CD14-positive monocyte (primary cell): ENCODE data around the gene BRSK2. TPM values are rescaled to one million over a fixed set of nuclear protein-coding genes. Genes with fewer than 3 reads are reported as not detected.
A peak's percentile ranks its signal among the peaks of the same experiment; 100 is the strongest.

Experiments used
- DNase-seq, 3 donors: peaks; one replicate each; pipeline ENCODE4 v3.0.0-alpha.2; 2011 to 2022
- H2AFZ ChIP-seq: 2 replicates; pipeline ENCODE4 v1.6.0; 2012; ENCODE audit warnings: mild to moderate bottlenecking, low read depth, low read length, inconsistent platforms; ENCODE audit not compliant: insufficient read depth, poor library complexity, severe bottlenecking
- H3K27ac ChIP-seq, 2 donors: 1 replicate in 1 of 2; 2 replicates in 1 of 2; pipeline ENCODE4 v1.5.1; 2012 to 2013; ENCODE audit warnings: low read length in 2 of 2, control low read depth in 1 of 2, inconsistent platforms in 1 of 2, low read depth in 1 of 2, mild to moderate bottlenecking in 1 of 2
- H3K27me3 ChIP-seq, 2 donors: one replicate each; pipeline versions ENCODE4 v1.6.0 to v1.6.1; 2011 to 2013; ENCODE audit warnings: low read length in 2 of 2; ENCODE audit not compliant: control insufficient read depth in 2 of 2, insufficient read depth in 2 of 2
- H3K36me3 ChIP-seq, 2 donors: replicated peaks in 1 of 2; 1 replicate in 1 of 2; 2 replicates in 1 of 2; pipeline versions ENCODE4 v1.5.1 to v1.6.1; 2012 to 2013; ENCODE audit warnings: low read length in 2 of 2, control low read depth in 1 of 2, inconsistent platforms in 1 of 2, mild to moderate bottlenecking in 1 of 2; ENCODE audit not compliant: insufficient read depth in 2 of 2, control insufficient read depth in 1 of 2
- H3K4me1 ChIP-seq, 2 donors: 1 replicate in 1 of 2; 2 replicates in 1 of 2; pipeline versions ENCODE4 v1.5.1 to v1.6.1; 2012 to 2013; ENCODE audit warnings: low read length in 2 of 2, control low read depth in 1 of 2, inconsistent platforms in 1 of 2, mild to moderate bottlenecking in 1 of 2, moderate library complexity in 1 of 2; ENCODE audit not compliant: insufficient read depth in 2 of 2, control insufficient read depth in 1 of 2
- H3K4me2 ChIP-seq: replicated peaks from 2 replicates; pipeline ENCODE3; 2012; ENCODE audit warnings: low read length, moderate library complexity, mild to moderate bottlenecking; ENCODE audit not compliant: poor library complexity, severe bottlenecking; ENCODE audit errors: extremely low read depth
- H3K4me3 ChIP-seq, 3 experiments: fragments of 200-600 bp in 1 of 3; sonication (generic) in 1 of 3; replicated peaks in 1 of 3; 1 replicate in 2 of 3; 2 replicates in 1 of 3; pipeline ENCODE4 v1.5.1; 2011 to 2013; ENCODE audit warnings: low read length in 3 of 3, mild to moderate bottlenecking in 3 of 3, control low read depth in 2 of 3, low read depth in 2 of 3, inconsistent platforms in 1 of 3, moderate library complexity in 1 of 3
- H3K79me2 ChIP-seq: 2 replicates; pipeline ENCODE4 v1.6.0; 2012; ENCODE audit warnings: mild to moderate bottlenecking, control low read depth, inconsistent platforms, low read length, moderate library complexity; ENCODE audit not compliant: insufficient read depth
- H3K9ac ChIP-seq: 2 replicates; pipeline ENCODE4 v1.6.0; 2017; ENCODE audit warnings: low read length, mild to moderate bottlenecking; ENCODE audit not compliant: insufficient read depth, poor library complexity, severe bottlenecking
- H3K9me3 ChIP-seq, 2 donors: replicated peaks in 1 of 2; 1 replicate in 1 of 2; 2 replicates in 1 of 2; pipeline versions ENCODE4 v1.5.1 to v1.6.1; 2012 to 2013; ENCODE audit warnings: low read length in 2 of 2, control low read depth in 1 of 2; ENCODE audit not compliant: control insufficient read depth in 1 of 2, insufficient read depth in 1 of 2
- H4K20me1 ChIP-seq: 2 replicates; pipeline ENCODE4 v1.6.0; 2012; ENCODE audit warnings: mild to moderate bottlenecking, low read length, control low read depth, moderate library complexity; ENCODE audit not compliant: insufficient read depth
- H3K27ac Mint-ChIP-seq, 7 donors: one replicate each; pipeline ENCODE4 v1.8.0; 2020; ENCODE audit warnings: mild to moderate bottlenecking in 7 of 7, mixed read lengths in 7 of 7, moderate library complexity in 6 of 7, inconsistent platforms in 2 of 7
- H3K27me3 Mint-ChIP-seq, 3 donors: one replicate each; pipeline ENCODE4 v1.8.0; 2021 to 2022; ENCODE audit warnings: low read depth in 3 of 3, mild to moderate bottlenecking in 3 of 3, mixed read lengths in 3 of 3, moderate library complexity in 3 of 3, inconsistent platforms in 1 of 3
- H3K36me3 Mint-ChIP-seq, 2 donors: one replicate each; pipeline ENCODE4 v1.8.0; 2020; ENCODE audit warnings: mixed read lengths in 2 of 2, inconsistent platforms in 1 of 2, mild to moderate bottlenecking in 1 of 2
- H3K4me1 Mint-ChIP-seq: one replicate; pipeline ENCODE4 v1.8.0; 2020; ENCODE audit warnings: mild to moderate bottlenecking, mixed read lengths
- H3K4me3 Mint-ChIP-seq, 2 donors: one replicate each; pipeline ENCODE4 v1.8.0; 2020; ENCODE audit warnings: mild to moderate bottlenecking in 2 of 2, mixed read lengths in 2 of 2, moderate library complexity in 1 of 2
- H3K9me3 Mint-ChIP-seq, 7 donors: one replicate each; pipeline ENCODE4 v1.8.0; 2020 to 2022; ENCODE audit warnings: mixed read lengths in 7 of 7, mild to moderate bottlenecking in 6 of 7, moderate library complexity in 6 of 7, inconsistent platforms in 2 of 7
- CTCF ChIP-seq: fragments of 200-600 bp; IDR thresholded peaks from one replicate; pipeline ENCODE4 v1.8.0; 2022; ENCODE audit warnings: antibody characterized with exemption, mild to moderate bottlenecking
- whole genome bisulfite sequencing: methylation state at CpG from one replicate; pipeline ENCODE4 v1.1.5; 2013; ENCODE audit warnings: missing lambda C conversion rate; ENCODE audit not compliant: insufficient coverage; 5-methylcytosine and 5-hydroxymethylcytosine counted together
- intact Hi-C, 2 donors: fragments of 100-400 bp; cut with micrococcal nuclease; formaldehyde crosslinking; loops; one replicate each; pipeline versions ENCODE4 v1.15.0 to v1.15.1; 2023
- polyA plus RNA-seq, 3 donors: library from polyadenylated mRNA; depleted of rRNA in 1 of 3; unstranded in 2 of 3; stranded (reverse) in 1 of 3; fragments of 300-500 nt in 2 of 3; fragments of >200 nt in 1 of 3; fragmentation: Illumina TruSeq in 2 of 3; gene quantifications; 1 replicate in 2 of 3; 2 replicates in 1 of 3; pipeline ENCODE4 v1.2.3, GENCODE V29; 2012 to 2021

The BRSK2 gene
- polyA plus RNA-seq, 3 donors = 0.13 TPM; not detected in 2

- peaks cover 10% of the 10 kb centered on the region for H3K4me1 Mint-ChIP-seq
- Histone ChIP-seq H3K79me2 (peaks cover 80% of the 10 kb centered on the region), H2AFZ (no peak overlapping the region), H3K36me3 (peaks cover 6 to 25% of the 10 kb centered on the region in 2 donors), H3K4me3 (no peak overlapping the region), H3K27ac (no peak overlapping the region), H3K9me3 (no peaks in the 10 kb centered on the region), H3K9ac (no peak overlapping the region), H4K20me1 (peaks cover 100% of the 10 kb centered on the region), H3K4me2 (no peak overlapping the region), H3K27me3 (no peaks in the 10 kb centered on the region), H3K4me1 (no peaks in the 10 kb centered on the region)
- peak overlapping the region in 1 of 7 donors; percentile 40 for H3K27ac Mint-ChIP-seq
- H3K4me3 Mint-ChIP-seq = no peak overlapping the region
- intact Hi-C loops = no loop called here
- H3K27me3 Mint-ChIP-seq = peaks cover 0 to 6% (median 2%) of the 10 kb centered on the region in 3 donors
- TF ChIP-seq CTCF = no peak
- peaks cover 15 to 32% of the 10 kb centered on the region in 2 donors for H3K36me3 Mint-ChIP-seq
- WGBS = 91% methylated on average over 14 of the region's 14 CpGs
- no peak for DNase-seq
- peaks cover 0 to 9% (median 1%) of the 10 kb centered on the region in 7 donors for H3K9me3 Mint-ChIP-seq
These were observed 114.0 kb downstream of the BRSK2 start for GRCh38 chr11:1503708-1504104.

- H3K4me3 Mint-ChIP-seq = no peak overlapping the region
- no peak overlapping the region for H3K27ac Mint-ChIP-seq
- intact Hi-C loops = no loop called here
- H3K9ac ChIP-seq = no peak overlapping the region
- H3K4me1 ChIP-seq = no peaks in the 10 kb centered on the region
- peaks cover 6 to 23% of the 10 kb centered on the region in 2 donors for H3K36me3 ChIP-seq
- peaks cover 11 to 29% of the 10 kb centered on the region in 2 donors for H3K36me3 Mint-ChIP-seq
- peaks cover 100% of the 10 kb centered on the region for H4K20me1 ChIP-seq
- no peak overlapping the region for H3K4me2 ChIP-seq
- H2AFZ ChIP-seq = no peak overlapping the region
- H3K79me2 ChIP-seq = peaks cover 78% of the 10 kb centered on the region
- no peaks in the 10 kb centered on the region for H3K9me3 ChIP-seq
- H3K4me1 Mint-ChIP-seq = peaks cover 10% of the 10 kb centered on the region
- DNase-seq = no peak
- peaks cover 0 to 6% (median 2%) of the 10 kb centered on the region in 3 donors for H3K27me3 Mint-ChIP-seq
- WGBS = 78% methylated on average over 8 of the region's 9 CpGs
- H3K27me3 ChIP-seq = no peaks in the 10 kb centered on the region
- H3K27ac ChIP-seq = no peak overlapping the region
- TF ChIP-seq CTCF = no peak
- peaks cover 0 to 9% (median 1%) of the 10 kb centered on the region in 7 donors for H3K9me3 Mint-ChIP-seq
- no peak overlapping the region for H3K4me3 ChIP-seq
These were observed 114.4 kb downstream of the BRSK2 start for GRCh38 chr11:1504138-1504537.
